CD4-positive, alpha-beta memory T cell (primary cell): ENCODE measurements around the gene FAAP20. TPM values are rescaled to one million over a fixed set of nuclear protein-coding genes. Genes with fewer than 3 reads are reported as not detected.
A peak's percentile ranks its signal among the peaks of the same experiment; 100 is the strongest.
"Not testable (repeated sequence)": the region's sequence is repeated elsewhere in the genome, so short reads cannot be mapped to it uniquely, and the experiment has no call there.

Source experiments
- CTCF ChIA-PET: fragments of 350-600 bp; sonication (Branson Sonifier 250); formaldehyde crosslinking; loops from one replicate; lab custom pipeline; 2021; ENCODE audit warnings: inconsistent platforms; ENCODE audit not compliant: partially characterized antibody; lab: Charles Lee
- POLR2A ChIA-PET: fragments of 350-600 bp; sonication (Branson Sonifier 250); formaldehyde crosslinking; loops from one replicate; lab custom pipeline; 2021; ENCODE audit not compliant: partially characterized antibody; lab: Charles Lee
- DNase-seq, 5 donors: peaks; one replicate each; pipeline versions ENCODE4 v3.0.0 to v3.0.0-alpha.2; 2020 to 2022; ENCODE audit warnings: mixed read lengths in 1 of 5
- H3K27ac ChIP-seq: one replicate; pipeline ENCODE4 v1.7.0; 2013; ENCODE audit warnings: low read depth, low read length
- H3K27me3 ChIP-seq: 2 replicates; pipeline ENCODE4 v1.7.0; 2013; ENCODE audit warnings: mild to moderate bottlenecking, low read length, moderate library complexity; ENCODE audit not compliant: insufficient read depth
- H3K36me3 ChIP-seq: 2 replicates; pipeline ENCODE4 v1.7.0; 2013; ENCODE audit warnings: mild to moderate bottlenecking, low read length, moderate library complexity; ENCODE audit not compliant: insufficient read depth
- H3K4me1 ChIP-seq: 2 replicates; pipeline ENCODE4 v1.7.0; 2013; ENCODE audit warnings: mild to moderate bottlenecking, low read length, moderate library complexity; ENCODE audit not compliant: insufficient read depth
- H3K4me3 ChIP-seq, 2 donors: one replicate each; pipeline ENCODE4 v1.7.0; 2013; ENCODE audit warnings: low read length in 2 of 2, mild to moderate bottlenecking in 1 of 2
- H3K9me3 ChIP-seq, 2 donors: one replicate each; pipeline ENCODE4 v1.7.0; 2013; ENCODE audit warnings: low read length in 2 of 2, control low read depth in 1 of 2; ENCODE audit not compliant: control insufficient read depth in 1 of 2
- H3K27ac Mint-ChIP-seq, 7 donors: one replicate each; pipeline ENCODE4 v1.8.0; 2020 to 2021; ENCODE audit warnings: mixed read lengths in 7 of 7, mild to moderate bottlenecking in 6 of 7, inconsistent platforms in 3 of 7, moderate library complexity in 3 of 7
- H3K27me3 Mint-ChIP-seq, 2 donors: one replicate each; pipeline ENCODE4 v1.8.0; 2020 to 2021; ENCODE audit warnings: mixed read lengths in 2 of 2
- H3K36me3 Mint-ChIP-seq, 2 donors: one replicate each; pipeline ENCODE4 v1.8.0; 2020 to 2021; ENCODE audit warnings: mixed read lengths in 2 of 2, inconsistent platforms in 1 of 2, mild to moderate bottlenecking in 1 of 2
- H3K4me1 Mint-ChIP-seq, 4 donors: one replicate each; pipeline ENCODE4 v1.8.0; 2020 to 2021; ENCODE audit warnings: mixed read lengths in 4 of 4, mild to moderate bottlenecking in 1 of 4
- H3K4me3 Mint-ChIP-seq, 8 donors: one replicate each; pipeline ENCODE4 v1.8.0; 2020 to 2021; ENCODE audit warnings: mixed read lengths in 8 of 8, mild to moderate bottlenecking in 7 of 8, moderate library complexity in 6 of 8, inconsistent platforms in 3 of 8
- H3K9me3 Mint-ChIP-seq, 8 donors: one replicate each; pipeline ENCODE4 v1.8.0; 2020 to 2021; ENCODE audit warnings: mixed read lengths in 8 of 8, mild to moderate bottlenecking in 5 of 8, inconsistent platforms in 3 of 8, moderate library complexity in 1 of 8
- intact Hi-C: fragments of 100-400 bp; cut with micrococcal nuclease; formaldehyde crosslinking; loops from one replicate; pipeline ENCODE4 v1.15.1; 2023
- polyA plus RNA-seq, 2 donors: library from polyadenylated mRNA; unstranded; fragments of 300-500 nt; fragmentation: Illumina TruSeq; gene quantifications; one replicate each; pipeline ENCODE4 v1.2.3, GENCODE V29; 2021
- total RNA-seq, 2 experiments: library from RNA; stranded (reverse); gene quantifications; one replicate each; pipeline ENCODE4 v1.2.3, GENCODE V29; 2021

The FAAP20 gene
- total and polyA plus RNA-seq, 4 experiments from 2014 or later: 38.4 to 58.9 (median 47.5) TPM

DNA sequence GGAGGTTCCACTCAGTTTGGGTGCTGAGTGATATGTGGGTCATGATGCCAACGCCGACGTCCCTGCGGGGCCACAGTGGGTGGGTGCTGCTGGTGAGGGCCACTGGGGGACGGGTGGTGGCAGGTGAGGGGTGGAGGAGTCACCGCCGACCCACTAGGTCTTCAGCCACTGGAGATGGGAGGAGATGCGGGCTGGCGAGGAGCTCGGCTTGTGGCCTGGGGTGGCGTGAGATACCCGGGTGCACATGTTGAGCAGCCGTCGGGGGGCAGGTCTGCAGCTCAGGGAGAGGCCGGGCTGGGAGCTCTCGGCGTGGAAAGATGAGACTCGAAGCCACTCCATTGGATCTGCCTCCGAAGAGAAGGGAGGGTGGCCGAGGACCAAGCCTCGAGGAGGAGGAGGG lies 40.5 kb downstream of the FAAP20 start:
- Mint-ChIP-seq H3K36me3 (peaks cover 28 to 38% of the 10 kb centered on the region in 2 donors), H3K4me1 (peaks cover 8 to 23% (median 17%) of the 10 kb centered on the region in 4 donors), H3K27me3 (no peaks in the 10 kb centered on the region), H3K9me3 (peaks cover 0 to 3% (median 0%) of the 10 kb centered on the region in 8 donors), H3K27ac (peak overlapping the region in 1 of 7 donors; percentile 7), H3K4me3 (no peak overlapping the region)
- H3K9me3 ChIP-seq: no peaks in the 10 kb centered on the region
- ChIA-PET CTCF (interaction anchor here (1.1 kb wide), 1 partner anchor 18 kb away, joined by 3 read pairs; no protein-coding TSS in a partner anchor), POLR2A (no interaction called here)
- intact Hi-C loops: no loop called here
- H3K4me3 ChIP-seq: no peak overlapping the region
- no peak for DNase-seq
- H3K36me3 ChIP-seq: no peaks in the 10 kb centered on the region
- H3K27me3 ChIP-seq: no peaks in the 10 kb centered on the region
- no peak overlapping the region for H3K27ac ChIP-seq
- peaks cover 14% of the 10 kb centered on the region for H3K4me1 ChIP-seq

- Mint-ChIP-seq H3K4me3 (peak overlapping the region in 3 of 8 donors; percentile 14 to 41 (median 27)), H3K4me1 (peaks cover 8 to 23% (median 17%) of the 10 kb centered on the region in 4 donors), H3K27ac (peak overlapping the region in 5 of 7 donors; percentile 41 to 90 (median 75)), H3K9me3 (peaks cover 0 to 3% (median 0%) of the 10 kb centered on the region in 8 donors), H3K27me3 (no peaks in the 10 kb centered on the region), H3K36me3 (peaks cover 23 to 31% of the 10 kb centered on the region in 2 donors)
- intact Hi-C loops: no loop called here
- Histone ChIP-seq H3K27me3 (no peaks in the 10 kb centered on the region), H3K36me3 (no peaks in the 10 kb centered on the region), H3K9me3 (no peaks in the 10 kb centered on the region), H3K4me1 (peaks cover 23% of the 10 kb centered on the region), H3K4me3 (no peak overlapping the region), H3K27ac (no peak overlapping the region)
- peak in 3 of 5 donors; percentile 29 to 63 (median 36) for DNase-seq
- CTCF ChIA-PET: no interaction called here
- POLR2A ChIA-PET: no interaction called here
These were observed 41.6 kb downstream of the FAAP20 start for GRCh38 chr1:2152954-2153353.

GRCh38 chr1:2151911-2152310 lies 42.7 kb downstream of the FAAP20 start:
- Histone ChIP-seq H3K27ac (no peak overlapping the region), H3K4me3 (no peak overlapping the region), H3K36me3 (no peaks in the 10 kb centered on the region), H3K4me1 (peaks cover 34% of the 10 kb centered on the region), H3K9me3 (no peaks in the 10 kb centered on the region), H3K27me3 (no peaks in the 10 kb centered on the region)
- ChIA-PET POLR2A (no interaction called here), CTCF (interaction anchor here (1.2 to 3.8 kb wide), 3 partner anchors 12 to 43 kb away, joined by 3 to 31 read pairs (median 27); partner anchors contain the start of gene FAAP20)
- intact Hi-C loops: no loop called here
- H3K27ac Mint-ChIP-seq: no peak overlapping the region
- no peak for DNase-seq
- H3K36me3 Mint-ChIP-seq: peaks cover 23 to 28% of the 10 kb centered on the region in 2 donors
- peaks cover 8 to 23% (median 17%) of the 10 kb centered on the region in 4 donors for H3K4me1 Mint-ChIP-seq
- H3K27me3 Mint-ChIP-seq: no peaks in the 10 kb centered on the region
- no peak overlapping the region for H3K4me3 Mint-ChIP-seq
- H3K9me3 Mint-ChIP-seq: peaks cover 0 to 3% (median 0%) of the 10 kb centered on the region in 8 donors

GRCh38 chr1:2151252-2151651 lies 43.3 kb downstream of the FAAP20 start:
- CTCF ChIA-PET: interaction anchor here (0.7 to 3.8 kb wide), 4 partner anchors 12 to 106 kb away, joined by 3 to 31 read pairs (median 15); partner anchors contain the start of gene FAAP20
- peaks cover 40% of the 10 kb centered on the region for H3K4me1 ChIP-seq

DNA sequence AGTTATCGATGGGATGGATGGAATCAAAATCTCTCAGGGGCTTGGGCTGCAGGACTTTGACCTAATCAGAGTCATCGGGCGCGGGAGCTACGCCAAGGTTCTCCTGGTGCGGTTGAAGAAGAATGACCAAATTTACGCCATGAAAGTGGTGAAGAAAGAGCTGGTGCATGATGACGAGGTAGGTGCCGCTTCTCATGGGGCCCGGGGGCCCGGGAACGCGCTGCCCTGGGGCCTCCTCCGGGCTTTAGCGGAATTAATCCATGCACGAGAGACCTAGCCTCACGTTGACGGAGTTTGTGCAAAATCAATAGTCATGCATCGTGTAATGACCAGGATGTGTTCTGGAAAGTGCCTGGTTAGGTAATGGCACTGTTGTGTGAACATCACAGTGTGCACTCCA lies 43.8 kb downstream of the FAAP20 start:
- H3K27ac Mint-ChIP-seq: peak overlapping the region in 3 of 7 donors; percentile 23 to 66 (median 30)
- Histone ChIP-seq H3K36me3 (no peaks in the 10 kb centered on the region), H3K27me3 (no peaks in the 10 kb centered on the region), H3K9me3 (no peaks in the 10 kb centered on the region), H3K4me1 (peaks cover 45% of the 10 kb centered on the region), H3K4me3 (no peak overlapping the region), H3K27ac (no peak overlapping the region)
- H3K4me1 Mint-ChIP-seq: peaks cover 8 to 23% (median 17%) of the 10 kb centered on the region in 4 donors
- DNase-seq: no peak
- peak overlapping the region in 1 of 8 donors; percentile 25 for H3K4me3 Mint-ChIP-seq
- ChIA-PET CTCF (interaction anchor here (0.7 to 3.8 kb wide), 4 partner anchors 11 to 106 kb away, joined by 3 to 31 read pairs (median 15); partner anchors contain the start of gene FAAP20), POLR2A (interaction anchor here (2.0 to 2.6 kb wide), 2 partner anchors 18 to 77 kb away, joined by 5 to 13 read pairs; no protein-coding TSS in a partner anchor)
- no peaks in the 10 kb centered on the region for H3K27me3 Mint-ChIP-seq
- peaks cover 19 to 23% of the 10 kb centered on the region in 2 donors for H3K36me3 Mint-ChIP-seq
- H3K9me3 Mint-ChIP-seq: peaks cover 0 to 3% (median 0%) of the 10 kb centered on the region in 8 donors
- intact Hi-C loops: no loop called here

More at GRCh38 chr1:2151252-2151651, 43.3 kb downstream of the FAAP20 start:
- Histone ChIP-seq H3K4me3 (no peak overlapping the region), H3K27ac (no peak overlapping the region), H3K27me3 (no peaks in the 10 kb centered on the region), H3K36me3 (no peaks in the 10 kb centered on the region), H3K9me3 (no peaks in the 10 kb centered on the region)
- no peaks in the 10 kb centered on the region for H3K27me3 Mint-ChIP-seq
- intact Hi-C loops: no loop called here
- POLR2A ChIA-PET: no interaction called here
- peaks cover 22 to 23% of the 10 kb centered on the region in 2 donors for H3K36me3 Mint-ChIP-seq
- peak overlapping the region in 2 of 7 donors; percentile 30 to 73 for H3K27ac Mint-ChIP-seq
- DNase-seq: no peak
- peaks cover 0 to 3% (median 0%) of the 10 kb centered on the region in 8 donors for H3K9me3 Mint-ChIP-seq
- peaks cover 8 to 23% (median 17%) of the 10 kb centered on the region in 4 donors for H3K4me1 Mint-ChIP-seq
- H3K4me3 Mint-ChIP-seq: peak overlapping the region in 2 of 8 donors; percentile 23 to 46

DNA sequence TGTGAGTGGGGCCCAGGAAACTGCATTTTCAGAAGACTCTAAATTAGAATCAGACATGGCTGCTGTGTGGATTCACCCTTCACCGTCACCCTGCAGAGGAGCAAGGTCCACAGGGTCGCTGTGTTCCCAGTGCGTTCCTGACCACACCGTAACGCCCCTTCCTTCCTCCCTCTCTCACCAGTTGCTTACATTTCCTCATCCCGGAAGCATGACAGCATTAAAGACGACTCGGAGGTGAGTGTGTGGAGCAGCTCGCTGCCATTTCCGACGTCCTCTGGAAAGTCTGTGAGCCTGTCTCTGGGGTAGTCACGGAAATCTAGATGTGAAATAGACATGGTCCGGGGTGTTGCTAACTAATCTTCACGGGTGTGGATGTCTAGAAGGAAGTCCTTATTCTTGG lies 45.9 kb downstream of the FAAP20 start:
- H3K27me3 Mint-ChIP-seq: no peaks in the 10 kb centered on the region
- intact Hi-C loops: loop anchor here (5.0 kb wide), 1 partner anchor 39 kb away; no protein-coding TSS in a partner anchor
- POLR2A ChIA-PET: interaction anchor here (0.6 to 2.6 kb wide), 15 partner anchors 9 to 243 kb away, joined by 3 to 13 read pairs (median 4); partner anchors contain the start of genes FAAP20, MORN1 and RER1
- no peaks in the 10 kb centered on the region for H3K9me3 ChIP-seq
- H3K4me3 Mint-ChIP-seq: no peak overlapping the region
- H3K27me3 ChIP-seq: no peaks in the 10 kb centered on the region
- H3K36me3 ChIP-seq: no peaks in the 10 kb centered on the region
- peaks cover 6 to 29% (median 13%) of the 10 kb centered on the region in 4 donors for H3K4me1 Mint-ChIP-seq
- H3K27ac Mint-ChIP-seq: no peak overlapping the region
- H3K4me3 ChIP-seq: peak overlapping the region in 1 of 2 donors; percentile 44
- peaks cover 47% of the 10 kb centered on the region for H3K4me1 ChIP-seq
- peaks cover 11 to 14% of the 10 kb centered on the region in 2 donors for H3K36me3 Mint-ChIP-seq
- peak; percentile 74 to 89 (median 81) for DNase-seq
- H3K27ac ChIP-seq: peak overlapping the region; percentile 58
- H3K9me3 Mint-ChIP-seq: no peaks in the 10 kb centered on the region
- CTCF ChIA-PET: interaction anchor here (1.4 to 3.8 kb wide), 4 partner anchors 9 to 104 kb away, joined by 4 to 31 read pairs (median 17); partner anchors contain the start of gene FAAP20

DNA sequence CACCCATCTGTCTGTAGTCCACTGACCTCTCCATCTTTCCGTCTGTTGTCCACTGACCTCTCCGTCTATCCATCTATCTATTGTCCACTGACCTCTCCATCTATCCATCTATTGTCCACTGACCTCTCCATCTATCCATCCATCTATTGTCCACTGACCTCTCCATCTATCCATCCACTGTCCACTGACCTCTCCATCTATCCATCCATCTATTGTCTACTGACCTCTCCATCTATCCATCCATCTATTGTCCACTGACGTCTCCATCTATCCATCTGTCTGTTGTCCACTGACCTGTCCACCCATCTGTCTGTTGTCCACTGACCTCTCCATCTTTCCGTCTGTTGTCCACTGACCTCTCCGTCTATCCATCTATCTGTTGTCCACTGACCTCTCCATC lies 46.7 kb downstream of the FAAP20 start:
- H3K4me3 Mint-ChIP-seq, H3K27ac Mint-ChIP-seq, H3K4me3 ChIP-seq, H3K36me3 ChIP-seq, H3K27me3 ChIP-seq, H3K9me3 ChIP-seq, DNase-seq, CTCF ChIA-PET, H3K9me3 Mint-ChIP-seq, H3K27me3 Mint-ChIP-seq, POLR2A ChIA-PET: not testable (repeated sequence)
- Histone ChIP-seq H3K4me1 (peaks cover 42% of the 10 kb centered on the region), H3K27ac (peak overlapping the region; percentile 58)
- H3K4me1 Mint-ChIP-seq: peaks cover 5 to 26% (median 10%) of the 10 kb centered on the region in 4 donors
- peaks cover 8 to 16% of the 10 kb centered on the region in 2 donors for H3K36me3 Mint-ChIP-seq
- intact Hi-C loops: loop anchor here (2.0 to 5.0 kb wide), 2 partner anchors 15 to 39 kb away; no protein-coding TSS in a partner anchor
